RKO (cell line): ENCODE measurements around the gene CBY1.

ENCODE experiments used
- DNase-seq: peaks from one replicate; pipeline ENCODE4 v3.0.0-alpha.2; 2016; ENCODE audit warnings: low spot score

Gene CBY1

DNA sequence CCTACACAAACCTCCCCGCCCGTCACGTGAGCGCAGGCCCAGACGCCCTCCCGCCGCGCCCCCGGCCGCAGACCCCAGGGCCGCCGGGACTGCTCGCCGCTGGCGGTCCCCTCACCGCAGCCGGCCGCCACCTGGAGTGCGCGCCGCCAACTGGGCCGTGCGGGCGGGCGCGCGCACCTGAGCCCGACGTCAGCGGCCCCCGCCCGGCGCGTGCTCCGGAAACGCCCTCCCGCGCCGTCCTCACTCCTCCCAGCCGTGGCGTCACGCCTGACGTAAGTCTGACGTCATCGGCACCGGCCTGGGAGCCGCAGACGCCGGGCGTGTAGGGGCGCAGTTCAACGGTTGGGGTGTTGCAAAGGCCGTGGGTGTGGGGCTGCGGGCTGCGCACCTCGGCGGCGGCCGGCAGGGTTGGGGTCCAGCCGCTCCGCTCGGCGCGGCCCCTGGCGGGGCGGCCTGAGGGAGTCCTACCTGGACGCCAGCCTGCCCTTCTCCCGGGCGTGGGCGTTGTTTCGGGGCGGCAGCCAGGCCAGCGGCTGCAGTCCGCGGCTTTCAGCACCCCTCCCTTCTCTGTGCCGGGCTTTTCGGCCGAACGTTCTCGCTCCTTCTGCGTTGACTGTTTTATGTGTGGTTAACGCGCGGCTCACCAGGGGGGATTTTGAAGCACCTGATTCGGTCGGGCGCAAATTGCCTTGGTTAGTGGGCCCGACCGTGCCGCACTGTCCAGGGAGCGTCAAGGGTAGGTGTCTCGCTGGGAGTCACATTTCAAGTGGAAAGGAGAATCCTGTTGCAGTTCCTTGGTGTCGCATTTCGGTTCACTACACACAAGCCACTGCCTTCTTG is 44.6 kb downstream of the CBY1 start, which contains the start of gene JOSD1:
Gene JOSD1, minus strand, starts transcription at position 155 of the 840 bp plus-strand sequence. CDS start 956 bp downstream, outside the sequence.
- peak; percentile 93 for DNase-seq

DNA sequence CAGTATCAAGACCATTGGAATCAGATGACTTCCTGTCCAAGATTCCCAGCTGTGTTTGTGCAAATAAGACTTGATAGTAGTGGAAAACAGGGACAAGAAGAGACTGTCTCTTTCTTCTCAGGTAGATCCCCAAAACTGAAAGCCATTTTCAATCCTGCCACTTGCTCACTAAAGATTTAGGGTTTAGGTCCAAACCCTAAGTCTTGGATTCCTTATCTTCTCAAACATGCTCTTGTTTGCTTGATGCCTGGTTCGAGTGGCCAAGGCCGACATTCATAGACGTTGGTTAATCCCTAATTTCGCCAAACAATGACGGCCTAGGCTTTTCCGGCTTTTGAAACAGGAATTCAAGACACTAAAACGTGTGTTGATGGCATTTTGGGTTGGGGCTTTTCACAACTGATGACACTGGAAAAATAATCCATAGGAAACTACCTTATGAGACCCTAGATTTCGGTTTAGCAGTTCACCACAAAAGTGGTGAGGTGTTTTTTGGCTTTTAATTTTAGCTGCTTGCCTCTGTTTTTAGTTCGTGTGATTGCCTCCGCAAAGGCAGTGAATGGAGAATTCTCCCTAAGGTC is 48.3 kb downstream of the CBY1 start:
- no peak for DNase-seq

DNA sequence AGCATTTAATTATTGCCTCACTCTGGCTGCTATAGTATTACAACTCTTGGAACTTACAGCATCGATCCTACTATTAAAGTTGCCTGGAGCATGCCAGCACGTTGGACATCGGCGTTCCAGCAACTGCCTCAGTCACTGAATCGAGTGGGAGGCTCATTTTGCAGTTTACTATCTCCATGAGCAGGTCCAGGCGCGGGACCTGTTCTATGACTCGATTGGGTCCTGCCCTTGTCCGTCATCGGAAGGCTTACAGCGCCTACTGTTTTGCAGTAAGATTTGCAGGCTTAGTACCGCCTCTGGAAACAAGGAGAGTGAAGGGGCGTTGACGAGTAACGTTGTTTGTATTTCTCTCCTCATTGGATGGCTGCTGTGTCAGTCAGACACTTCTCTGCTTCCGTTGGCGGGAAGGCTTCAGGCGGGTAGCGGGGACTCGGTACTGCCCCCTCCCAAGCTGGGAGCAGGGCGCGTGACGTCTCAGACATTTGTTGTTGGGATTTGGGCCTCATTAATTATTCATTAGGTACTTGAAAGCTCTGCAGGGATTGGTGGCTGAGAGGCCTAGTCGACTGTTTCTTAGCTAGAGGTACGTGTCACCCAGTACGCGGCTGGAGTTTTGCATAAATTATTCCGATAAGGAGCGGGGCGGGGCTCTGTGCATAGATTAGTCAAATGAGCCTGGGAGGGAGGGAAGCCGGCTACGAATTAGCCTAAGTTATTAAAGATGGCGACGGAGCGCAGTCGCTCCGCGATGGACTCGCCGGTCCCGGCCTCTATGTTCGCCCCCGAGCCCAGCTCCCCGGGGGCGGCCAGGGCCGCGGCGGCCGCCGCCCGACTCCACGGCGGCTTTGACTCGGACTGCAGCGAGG is 49.0 kb downstream of the CBY1 start, which contains the start of gene GTPBP1:
Gene GTPBP1, plus strand, starts transcription at position 710 of the 866 bp plus-strand sequence. Its CDS starts 12 bp downstream, at position 722.
- peak; percentile 100 for DNase-seq

DNA sequence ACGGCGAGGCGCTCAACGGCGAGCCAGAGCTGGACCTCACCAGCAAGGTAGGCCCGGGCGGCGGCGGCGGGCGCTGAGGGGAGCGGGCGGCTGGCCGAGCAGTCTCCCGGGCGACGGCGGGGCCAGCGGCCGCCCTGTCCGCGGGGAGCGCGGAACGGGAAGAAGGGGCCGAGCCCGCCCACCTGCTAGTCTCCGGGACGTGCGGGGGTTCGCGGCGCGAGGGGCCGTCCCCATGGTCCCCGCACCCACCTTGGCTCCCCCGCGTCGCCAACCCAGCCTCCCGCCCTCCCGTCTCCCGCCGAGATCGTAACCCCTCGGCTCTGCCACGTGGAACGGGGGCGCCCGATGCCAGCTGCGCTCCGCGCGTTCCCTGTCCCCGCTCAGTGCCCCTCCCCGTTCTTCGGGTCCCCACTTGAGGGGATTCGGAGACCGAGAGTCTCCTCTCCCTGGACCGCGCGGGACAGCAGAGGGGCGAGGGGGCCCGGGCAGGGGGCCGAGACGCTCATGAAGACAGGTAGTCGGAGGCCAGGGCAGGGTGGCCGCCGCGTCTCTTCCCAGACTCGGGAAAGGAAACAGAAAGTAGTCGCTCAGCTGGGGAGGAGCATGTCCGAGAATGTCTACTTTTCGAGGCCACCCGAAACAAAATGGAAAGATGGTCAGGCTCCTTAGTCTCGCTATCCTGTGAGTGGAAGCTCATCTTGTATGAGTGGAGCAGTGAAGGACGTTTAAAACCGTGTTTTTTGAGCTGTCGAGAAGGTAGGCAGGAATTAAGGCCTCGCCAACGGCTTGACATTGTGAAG is 49.9 kb downstream of the CBY1 start:
- peak; percentile 28 for DNase-seq

DNA sequence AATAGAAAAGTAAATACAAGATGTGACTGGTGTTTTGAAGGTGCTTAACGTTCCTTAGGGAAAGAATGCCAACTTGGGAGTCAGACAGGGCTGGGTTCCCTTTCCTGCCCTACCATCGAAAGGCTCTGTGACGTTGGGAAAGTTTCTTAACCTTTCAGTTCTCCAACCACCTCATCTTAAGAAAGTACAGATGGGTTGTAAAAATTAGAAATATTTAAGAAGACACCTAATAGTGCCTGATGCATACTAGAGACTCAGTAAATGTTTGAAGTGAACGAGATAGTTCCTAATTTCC is 50.4 kb downstream of the CBY1 start:
- peak; percentile 41 for DNase-seq

DNA sequence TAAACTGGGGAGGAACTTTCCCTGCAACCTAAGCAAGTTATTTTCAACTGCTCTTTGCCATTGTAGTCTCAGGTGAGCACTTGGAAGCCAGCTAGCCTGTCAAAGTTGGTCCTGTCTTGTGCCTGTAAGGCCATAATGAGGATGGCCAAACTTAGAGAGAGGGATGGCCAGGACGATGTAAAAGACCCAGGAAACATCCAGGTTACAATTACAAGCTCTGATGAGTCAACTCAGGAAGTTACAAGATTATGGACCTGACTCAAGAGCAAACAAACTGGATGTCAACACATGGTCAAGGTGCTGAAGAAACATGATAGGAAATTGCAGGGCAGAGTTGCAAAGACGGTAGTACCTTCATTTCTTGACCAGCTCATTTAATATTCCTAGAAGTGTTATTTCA is 50.9 kb downstream of the CBY1 start:
- DNase-seq: peak; percentile 90

DNA sequence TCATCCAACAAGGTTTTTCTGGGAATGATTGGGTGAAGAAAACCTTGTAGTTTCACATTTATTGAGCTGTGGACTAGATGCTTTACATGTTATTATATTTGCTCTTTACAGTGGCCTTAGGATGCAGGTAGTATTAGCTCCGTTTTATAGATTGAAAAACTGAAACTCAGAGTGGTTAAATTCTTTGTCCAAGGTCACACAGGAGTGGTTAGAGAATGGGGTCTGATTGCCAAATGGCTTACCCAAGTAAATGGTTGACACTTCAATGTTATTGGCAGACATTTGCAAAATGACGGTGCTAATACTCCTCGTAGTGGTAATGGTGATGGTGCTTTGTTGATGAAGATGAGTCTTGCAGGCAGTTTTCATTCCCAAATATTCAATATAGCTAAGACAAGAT is 51.5 kb downstream of the CBY1 start:
- no peak for DNase-seq

DNA sequence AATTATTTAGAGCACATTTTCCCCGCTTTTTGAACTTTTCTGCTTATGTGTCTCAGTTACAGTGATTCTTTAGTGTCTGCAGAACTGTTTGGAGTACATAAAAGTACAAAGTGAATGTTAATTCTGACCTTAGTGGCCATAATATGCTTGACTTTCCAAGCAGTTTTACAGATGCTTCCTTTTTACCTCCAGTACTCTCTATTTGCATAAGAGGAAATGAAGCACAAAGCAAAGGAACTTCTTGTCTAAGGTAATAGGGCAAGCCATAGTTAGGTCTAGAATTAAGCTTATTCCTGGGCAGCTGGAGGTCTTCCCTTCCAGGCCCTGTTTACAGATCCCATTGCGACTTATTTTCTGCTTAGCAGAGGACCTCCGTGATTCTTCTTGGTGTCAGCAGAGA is 52.9 kb downstream of the CBY1 start:
- DNase-seq: no peak

DNA sequence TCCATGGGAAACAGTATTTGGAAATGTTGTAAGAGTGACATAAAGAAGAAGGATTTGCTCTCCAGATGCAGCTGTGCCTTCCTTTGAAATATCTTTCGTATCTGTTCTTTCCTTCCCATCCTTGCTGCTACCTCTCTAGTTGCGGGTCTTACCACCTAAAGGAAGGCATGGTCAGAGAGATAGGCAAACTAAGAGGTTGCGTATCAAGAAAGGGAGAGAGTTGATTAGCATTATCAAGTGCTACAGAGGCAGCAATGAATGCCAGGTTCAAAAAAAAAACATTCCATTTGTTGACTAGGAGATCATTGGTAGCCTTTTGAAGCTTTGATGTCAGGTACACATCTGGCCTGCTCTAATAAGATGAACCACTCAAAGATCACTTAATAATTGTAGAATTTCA is 53.9 kb downstream of the CBY1 start:
- DNase-seq: no peak

DNA sequence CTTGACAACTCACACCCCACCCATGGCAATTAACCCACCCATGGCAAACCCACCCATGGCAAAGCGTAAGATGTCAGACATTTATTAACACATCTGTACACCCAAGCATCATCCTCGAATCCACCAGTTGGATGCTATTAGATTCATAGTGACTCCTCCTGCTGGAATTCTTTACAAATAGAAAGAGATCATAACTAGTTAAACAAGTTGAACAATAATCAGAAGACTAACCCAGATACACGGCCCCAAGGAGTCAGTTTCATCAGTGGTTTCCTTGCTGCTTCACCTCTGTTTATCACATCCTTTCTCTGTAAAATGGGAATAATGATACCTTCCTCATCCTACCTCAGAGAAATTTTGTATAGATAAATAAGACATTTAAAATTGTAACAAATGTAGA is 54.4 kb downstream of the CBY1 start:
- DNase-seq: no peak

DNA sequence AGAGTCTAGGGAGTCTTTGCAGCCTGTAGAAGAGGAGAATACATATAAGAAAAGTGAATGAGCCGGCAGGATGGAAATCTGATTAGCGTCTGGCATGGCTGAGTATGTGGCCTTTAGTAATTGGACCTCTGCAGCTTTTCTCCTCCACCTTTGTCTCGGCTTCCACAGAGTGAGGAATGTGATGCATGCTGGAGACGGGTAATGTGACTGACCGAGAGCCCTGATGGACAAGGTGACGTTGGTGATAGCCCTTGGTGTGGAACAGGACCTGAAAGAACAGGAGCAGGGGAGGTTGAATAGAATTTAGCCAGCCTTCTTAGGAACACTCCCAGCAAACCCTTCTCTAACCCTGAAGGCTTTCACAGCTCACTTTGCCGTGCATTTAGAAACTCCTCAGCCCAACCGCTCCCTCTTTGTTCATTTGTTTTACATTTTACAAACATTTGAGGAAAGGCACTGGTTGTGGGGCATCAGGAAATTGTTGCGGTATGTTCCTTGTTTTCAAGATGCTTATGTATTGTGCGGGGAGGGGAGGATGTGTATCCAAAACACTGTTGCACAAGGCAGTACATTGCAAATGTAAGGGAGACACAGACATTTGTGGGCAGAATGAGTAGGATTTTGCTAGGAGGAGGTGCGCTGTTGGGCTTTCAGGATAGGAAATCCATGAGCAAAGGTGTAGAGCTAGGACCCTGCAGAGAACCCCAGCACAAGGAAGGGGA is 56.2 kb downstream of the CBY1 start:
- DNase-seq: no peak

DNA sequence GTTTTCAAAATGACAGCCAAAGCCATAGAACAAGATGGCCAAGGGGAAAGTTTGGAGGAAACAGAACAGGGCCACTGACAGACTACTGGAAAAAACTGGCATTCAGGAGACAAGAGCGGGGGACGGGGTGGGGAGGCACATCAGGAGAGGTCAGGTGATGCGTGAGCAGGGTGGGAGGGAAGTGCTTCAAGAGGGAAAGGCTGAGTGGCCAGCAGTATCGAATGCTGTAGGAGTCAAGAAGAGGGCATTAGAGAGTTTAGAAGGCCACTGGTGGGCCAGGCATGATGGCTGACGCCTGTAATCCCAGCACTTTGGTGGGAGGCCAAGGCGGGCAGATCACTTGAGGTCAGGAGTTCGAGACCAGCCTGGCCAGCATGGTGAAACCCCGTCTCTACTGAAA is 57.5 kb downstream of the CBY1 start:
- no peak for DNase-seq

DNA sequence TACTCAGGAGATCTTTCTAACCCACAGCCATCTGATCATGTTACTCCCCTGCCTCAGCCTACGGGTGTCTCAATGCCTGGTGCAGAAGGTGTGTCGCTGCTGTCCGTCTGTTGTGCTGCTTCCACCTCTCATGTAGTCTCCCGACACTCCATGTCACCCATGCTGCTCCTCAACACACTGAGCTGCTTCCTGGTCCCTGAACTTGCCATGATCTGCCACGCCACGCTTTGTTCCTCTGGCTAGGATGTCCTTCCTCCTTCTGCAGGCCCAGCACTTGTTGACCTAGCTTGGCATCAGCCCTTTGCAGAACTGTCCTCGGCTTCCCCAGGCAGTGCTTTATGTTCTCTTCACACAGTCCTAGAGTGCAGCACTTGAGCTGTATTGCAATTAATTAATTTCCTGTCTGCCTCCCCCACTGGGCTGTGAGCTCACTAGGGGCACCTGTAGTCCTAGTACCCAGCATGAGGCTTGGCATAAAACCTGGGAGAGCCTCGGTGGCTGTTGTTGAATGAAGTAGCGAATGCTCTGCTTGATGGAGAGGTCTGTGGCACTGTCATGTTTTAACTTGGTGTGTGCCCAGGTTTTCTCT is 58.8 kb downstream of the CBY1 start:
- no peak for DNase-seq

DNA sequence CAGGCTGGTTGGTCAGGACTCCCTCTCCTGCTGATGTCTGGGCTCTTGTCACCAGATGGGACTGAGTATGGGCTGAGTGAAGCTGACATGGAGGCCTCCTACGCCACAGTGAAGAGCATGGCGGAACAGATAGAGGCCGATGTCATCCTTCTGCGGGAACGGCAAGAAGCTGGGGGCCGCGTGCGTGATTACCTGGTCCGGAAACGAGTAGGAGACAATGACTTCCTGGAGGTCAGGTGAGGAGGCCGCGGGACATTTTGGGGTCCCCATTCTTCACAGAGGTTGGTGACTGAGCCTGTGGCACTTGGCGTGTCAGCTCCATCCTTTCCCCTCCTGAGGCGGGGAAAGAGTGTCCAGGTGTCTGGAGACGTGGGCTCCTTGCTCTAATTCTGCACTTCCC is 59.4 kb downstream of the CBY1 start:
- DNase-seq: no peak

DNA sequence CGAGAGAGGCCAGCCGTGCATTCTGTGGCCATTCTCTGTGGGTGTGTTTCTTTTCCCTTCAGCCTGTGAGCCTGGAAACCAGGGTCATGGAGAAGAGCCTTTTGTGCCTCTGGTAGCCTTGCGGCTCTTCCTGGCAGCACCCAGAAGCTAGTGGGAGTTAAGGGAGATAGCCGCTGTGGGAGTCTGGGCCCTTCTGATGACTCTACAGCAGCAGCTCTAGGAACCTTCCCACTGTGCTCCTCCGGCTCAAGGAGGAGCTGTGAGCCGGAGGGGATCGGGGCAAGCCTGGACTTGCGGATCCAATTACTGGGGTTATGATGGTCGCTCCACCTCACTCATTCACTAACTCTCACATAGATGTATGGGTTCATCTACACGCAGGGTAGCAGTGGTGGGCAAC is 59.8 kb downstream of the CBY1 start:
- DNase-seq: no peak

DNA sequence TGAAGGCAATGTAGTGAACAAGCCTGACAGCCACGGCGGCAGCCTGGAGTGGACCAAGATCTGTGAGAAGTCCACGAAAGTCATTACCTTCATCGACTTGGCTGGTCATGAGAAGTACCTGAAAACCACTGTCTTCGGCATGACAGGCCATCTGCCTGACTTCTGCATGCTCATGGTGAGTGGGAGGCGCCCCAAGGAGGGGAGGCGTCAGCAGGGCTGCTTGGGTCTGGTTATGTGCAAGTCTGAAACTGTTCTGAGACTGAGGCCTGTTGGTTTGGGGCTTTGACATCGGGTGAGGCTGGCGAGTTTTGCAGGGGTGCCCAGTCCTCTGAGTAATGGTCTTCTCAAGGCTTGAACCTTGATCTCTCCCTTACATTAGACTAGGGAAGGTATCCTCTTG is 60.4 kb downstream of the CBY1 start:
- no peak for DNase-seq

DNA sequence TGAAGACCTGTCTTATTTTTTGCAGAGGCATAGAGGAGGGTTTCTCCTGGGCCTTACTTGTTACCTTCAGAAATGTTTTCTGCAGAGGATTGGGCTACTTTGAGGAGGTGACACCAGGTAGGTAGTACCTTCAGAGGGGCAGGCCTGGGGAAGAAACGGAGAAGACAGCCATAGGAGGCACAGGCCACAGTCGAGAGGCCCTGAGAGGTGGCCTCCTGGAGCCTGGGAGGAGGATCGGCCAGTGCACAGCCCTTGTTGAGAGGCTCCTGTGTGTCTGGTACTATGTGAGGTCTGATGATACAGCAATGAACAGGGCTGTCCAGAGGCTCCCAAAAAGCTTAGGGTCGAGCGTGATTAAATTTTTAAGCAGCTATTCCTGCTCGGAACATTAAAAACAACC is 60.8 kb downstream of the CBY1 start:
- DNase-seq: no peak

DNA sequence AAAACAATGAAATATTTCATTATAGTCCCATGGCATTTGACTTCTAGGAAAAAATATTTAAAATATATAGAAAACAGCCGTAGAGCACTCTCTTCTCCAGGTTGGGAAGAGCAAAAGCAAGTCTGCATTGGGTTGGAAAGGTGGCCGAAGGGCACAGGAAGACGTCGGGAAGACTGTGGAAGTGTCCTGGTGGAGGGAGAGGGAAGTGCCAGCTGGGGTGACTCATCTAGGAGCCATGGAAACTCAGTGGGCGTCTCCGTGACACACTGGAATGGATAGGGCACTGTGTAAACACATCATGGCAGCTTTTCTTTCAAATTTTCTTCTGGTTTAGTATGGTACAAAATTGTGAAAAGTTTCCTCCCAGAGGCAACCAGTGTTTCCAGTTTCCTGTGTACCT is 62.0 kb downstream of the CBY1 start:
- DNase-seq: peak; percentile 91

DNA sequence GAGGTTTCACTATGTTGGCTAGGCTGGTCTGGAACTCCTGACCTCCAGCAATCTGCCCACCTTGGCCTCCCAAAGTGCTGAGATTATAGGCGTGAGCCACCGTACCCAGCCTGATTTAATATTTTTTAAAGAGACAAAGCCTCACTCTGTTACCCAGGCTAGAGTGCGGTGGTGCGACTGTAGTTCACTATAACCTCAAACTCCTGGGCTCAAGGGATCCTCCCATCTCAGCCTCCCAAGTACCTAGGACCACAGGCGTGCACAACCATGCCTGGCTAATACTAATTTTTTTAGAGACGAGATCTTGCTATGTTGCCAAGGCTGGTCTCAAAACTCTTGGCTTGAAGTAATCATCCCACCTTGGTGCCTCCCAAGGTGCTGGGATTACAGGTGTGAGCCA is 62.8 kb downstream of the CBY1 start:
- no peak for DNase-seq

DNA sequence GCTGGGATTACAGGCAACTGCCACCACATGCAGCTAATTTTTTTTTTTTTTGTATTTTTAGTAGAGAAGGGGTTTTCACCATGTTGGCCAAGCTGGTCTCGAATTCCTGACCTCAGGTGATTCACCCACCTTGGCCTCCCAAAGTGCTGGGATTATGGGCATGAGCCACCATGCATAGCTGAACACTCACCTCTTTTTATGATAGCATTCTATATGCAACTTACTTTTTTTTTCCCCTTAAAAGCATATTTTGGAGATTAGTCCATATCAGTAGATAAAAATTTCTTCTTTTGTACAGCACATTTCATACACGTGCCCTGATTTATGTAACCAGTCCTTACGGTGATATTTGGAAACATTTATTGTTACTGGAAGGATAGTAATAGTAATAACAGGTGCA is 63.9 kb downstream of the CBY1 start:
- no peak for DNase-seq

DNA sequence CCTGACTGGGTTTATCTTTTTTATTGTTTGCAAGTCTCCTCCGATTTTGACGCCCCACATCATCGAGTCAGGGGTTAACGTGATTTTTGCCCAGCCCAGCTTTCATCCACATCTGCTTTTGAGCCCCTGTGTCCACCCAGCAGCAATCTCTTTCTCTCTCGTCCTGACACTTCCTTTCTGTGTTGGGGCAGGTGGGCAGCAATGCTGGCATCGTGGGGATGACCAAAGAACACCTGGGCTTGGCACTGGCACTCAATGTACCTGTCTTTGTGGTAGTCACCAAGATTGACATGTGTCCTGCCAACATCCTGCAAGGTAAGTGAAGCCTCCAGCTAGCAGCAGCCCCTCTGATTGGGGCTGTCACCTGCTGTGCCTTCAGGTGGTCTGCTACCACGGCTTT is 65.1 kb downstream of the CBY1 start:
- no peak for DNase-seq
